ENCODE data around the gene SCYGR3.

DNA sequence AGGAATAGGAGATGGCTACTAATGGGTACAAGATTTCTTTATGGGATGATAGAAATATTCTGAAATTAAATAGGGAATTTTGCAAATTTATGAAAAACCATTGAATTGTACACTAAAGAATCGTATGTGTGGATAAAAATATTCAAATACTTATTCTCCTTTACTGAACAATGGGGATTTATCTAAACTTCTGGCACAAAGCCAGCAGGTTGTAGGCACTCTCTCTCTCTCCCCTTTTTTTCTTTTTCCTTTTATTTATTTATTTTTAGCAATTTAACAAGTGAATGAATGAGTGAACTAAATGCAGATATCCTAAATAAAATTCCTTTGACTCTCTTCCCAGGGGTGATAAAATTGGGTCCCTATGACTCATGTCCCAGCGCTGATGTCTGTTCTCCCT, 37.8 kb downstream of the SCYGR3 start:
- TF ChIP-seq, protein P1, sequence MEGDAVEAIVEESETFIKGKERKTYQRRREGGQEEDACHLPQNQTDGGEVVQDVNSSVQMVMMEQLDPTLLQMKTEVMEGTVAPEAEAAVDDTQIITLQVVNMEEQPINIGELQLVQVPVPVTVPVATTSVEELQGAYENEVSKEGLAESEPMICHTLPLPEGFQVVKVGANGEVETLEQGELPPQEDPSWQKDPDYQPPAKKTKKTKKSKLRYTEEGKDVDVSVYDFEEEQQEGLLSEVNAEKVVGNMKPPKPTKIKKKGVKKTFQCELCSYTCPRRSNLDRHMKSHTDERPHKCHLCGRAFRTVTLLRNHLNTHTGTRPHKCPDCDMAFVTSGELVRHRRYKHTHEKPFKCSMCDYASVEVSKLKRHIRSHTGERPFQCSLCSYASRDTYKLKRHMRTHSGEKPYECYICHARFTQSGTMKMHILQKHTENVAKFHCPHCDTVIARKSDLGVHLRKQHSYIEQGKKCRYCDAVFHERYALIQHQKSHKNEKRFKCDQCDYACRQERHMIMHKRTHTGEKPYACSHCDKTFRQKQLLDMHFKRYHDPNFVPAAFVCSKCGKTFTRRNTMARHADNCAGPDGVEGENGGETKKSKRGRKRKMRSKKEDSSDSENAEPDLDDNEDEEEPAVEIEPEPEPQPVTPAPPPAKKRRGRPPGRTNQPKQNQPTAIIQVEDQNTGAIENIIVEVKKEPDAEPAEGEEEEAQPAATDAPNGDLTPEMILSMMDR (IDR thresholded peaks at IDR 0.05): no peak
- no peak for TF ChIP-seq POLR2A (IDR thresholded peaks at IDR 0.05)
- no peak for TF ChIP-seq EP300 (IDR thresholded peaks at IDR 0.05)
- no peak for TF ChIP-seq POLR2AphosphoS5 (IDR thresholded peaks at IDR 0.05)

Data from upper lobe of left lung (tissue), 4 donors.